Astrocyte of the cerebellum (primary cell): Measurements from ENCODE around the gene ADGRA3.

Experiments
- DNase-seq: peaks from one replicate; pipeline ENCODE4 v3.0.0-alpha.2; 2011; ENCODE audit warnings: low read depth
- H3K4me3 ChIP-seq: 2 replicates; pipeline ENCODE4 v1.5.1; 2011; ENCODE audit warnings: mild to moderate bottlenecking, low read depth, low read length, moderate library complexity
- in situ Hi-C: cut with HindIII; loops from 2 replicates; pipeline ENCODE4 v1.10.0; 2017; ENCODE audit warnings: low sequenced_read_pairs
- TF ChIP-seq, protein P1 (sequence below): IDR thresholded peaks from 2 replicates; pipeline ENCODE4 v1.5.1; 2012; ENCODE audit warnings: low read length, low read depth, moderate library complexity, mild to moderate bottlenecking; ENCODE audit errors: missing control alignments

The ADGRA3 gene

DNA sequence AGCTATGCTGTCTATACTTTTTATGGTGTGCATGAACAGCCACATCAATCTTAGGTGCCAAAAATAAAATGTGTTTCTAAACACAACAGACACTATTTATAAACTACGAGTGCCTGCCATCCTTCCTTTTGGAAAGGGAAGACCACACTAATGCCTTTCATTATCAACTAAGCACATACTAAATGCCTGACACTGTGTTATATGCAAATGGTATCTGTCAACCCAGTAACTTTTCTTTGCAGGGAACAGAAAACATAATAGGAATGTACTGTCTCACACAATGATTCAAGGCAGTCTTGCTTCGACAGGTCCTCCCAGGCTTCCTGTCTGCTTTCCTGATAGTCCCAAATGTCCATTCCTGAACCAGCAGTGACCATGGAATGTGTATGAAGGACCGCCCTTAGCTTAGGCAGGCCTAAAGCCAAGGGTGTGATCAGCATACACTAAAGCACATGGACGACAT lies 43.8 kb downstream of the ADGRA3 start:
- H3K4me3 ChIP-seq, result no peak overlapping the region
- DNase-seq, result no peak
- TF ChIP-seq, protein P1, sequence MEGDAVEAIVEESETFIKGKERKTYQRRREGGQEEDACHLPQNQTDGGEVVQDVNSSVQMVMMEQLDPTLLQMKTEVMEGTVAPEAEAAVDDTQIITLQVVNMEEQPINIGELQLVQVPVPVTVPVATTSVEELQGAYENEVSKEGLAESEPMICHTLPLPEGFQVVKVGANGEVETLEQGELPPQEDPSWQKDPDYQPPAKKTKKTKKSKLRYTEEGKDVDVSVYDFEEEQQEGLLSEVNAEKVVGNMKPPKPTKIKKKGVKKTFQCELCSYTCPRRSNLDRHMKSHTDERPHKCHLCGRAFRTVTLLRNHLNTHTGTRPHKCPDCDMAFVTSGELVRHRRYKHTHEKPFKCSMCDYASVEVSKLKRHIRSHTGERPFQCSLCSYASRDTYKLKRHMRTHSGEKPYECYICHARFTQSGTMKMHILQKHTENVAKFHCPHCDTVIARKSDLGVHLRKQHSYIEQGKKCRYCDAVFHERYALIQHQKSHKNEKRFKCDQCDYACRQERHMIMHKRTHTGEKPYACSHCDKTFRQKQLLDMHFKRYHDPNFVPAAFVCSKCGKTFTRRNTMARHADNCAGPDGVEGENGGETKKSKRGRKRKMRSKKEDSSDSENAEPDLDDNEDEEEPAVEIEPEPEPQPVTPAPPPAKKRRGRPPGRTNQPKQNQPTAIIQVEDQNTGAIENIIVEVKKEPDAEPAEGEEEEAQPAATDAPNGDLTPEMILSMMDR, result no peak
- in situ Hi-C loops, result no loop called here

DNA sequence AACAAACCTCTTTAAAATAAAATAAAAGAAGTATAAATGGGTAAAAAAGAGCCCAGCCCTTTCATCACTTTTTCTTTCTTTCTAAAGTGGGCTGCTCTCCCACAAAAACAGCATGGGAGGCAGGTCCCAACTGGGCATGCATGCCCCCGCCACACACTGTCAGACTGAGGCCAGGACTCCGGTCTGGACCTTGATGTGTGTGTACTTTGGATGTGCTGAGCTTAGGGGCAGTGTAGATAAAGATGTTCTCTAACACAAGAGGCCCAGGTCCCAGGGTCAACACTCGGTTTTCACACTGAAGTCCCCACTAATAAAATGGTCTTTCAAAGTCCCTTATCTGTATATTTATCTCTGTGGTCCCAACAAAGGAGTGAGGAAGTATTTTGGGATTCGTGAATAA lies 44.4 kb downstream of the ADGRA3 start:
- in situ Hi-C loops, result no loop called here
- DNase-seq, result no peak
- TF ChIP-seq, protein P1, result no peak
- no peak overlapping the region for H3K4me3 ChIP-seq

DNA sequence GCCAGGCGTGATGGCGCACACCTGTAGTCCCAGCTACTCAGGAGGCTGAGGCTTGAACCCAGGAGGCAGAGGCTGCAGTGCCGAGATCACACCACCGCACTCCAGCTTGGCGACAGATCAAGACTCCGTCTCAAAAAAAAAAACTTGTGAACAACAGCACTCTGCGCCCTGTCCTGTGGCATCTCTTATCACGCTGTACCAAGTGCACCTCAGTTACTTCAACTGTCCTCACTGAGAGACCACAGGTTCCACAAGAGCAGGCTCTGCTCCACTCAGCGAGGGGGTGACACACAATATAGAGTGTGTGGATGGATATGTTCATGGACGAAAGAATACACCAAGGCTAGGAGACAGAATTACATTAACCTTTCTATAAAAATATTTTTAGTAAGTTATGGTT lies 49.3 kb downstream of the ADGRA3 start:
- no peak overlapping the region for H3K4me3 ChIP-seq
- TF ChIP-seq, protein P1, result no peak
- no peak for DNase-seq
- in situ Hi-C loops, result no loop called here

DNA sequence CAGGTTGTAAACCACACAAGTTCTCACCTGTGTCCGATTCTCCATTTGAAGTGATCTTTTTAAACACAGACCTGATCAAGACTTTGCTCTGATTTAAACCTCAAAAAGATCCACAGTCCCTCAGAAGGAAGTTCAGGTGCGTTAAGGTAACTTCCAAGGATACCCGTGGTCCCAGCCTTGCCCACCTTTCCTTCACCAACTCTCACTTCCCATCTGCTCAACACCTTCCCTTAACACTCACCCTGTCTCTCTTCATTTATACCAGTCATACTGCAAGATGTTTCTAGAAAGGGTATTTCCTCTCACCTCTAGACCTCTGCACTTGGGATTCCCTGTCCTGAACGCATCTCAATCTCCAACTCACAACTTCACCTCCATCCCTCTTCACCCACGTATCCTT lies 49.9 kb downstream of the ADGRA3 start:
- in situ Hi-C loops, result no loop called here
- DNase-seq, result no peak
- H3K4me3 ChIP-seq, result no peak overlapping the region
- TF ChIP-seq, protein P1, result no peak

DNA sequence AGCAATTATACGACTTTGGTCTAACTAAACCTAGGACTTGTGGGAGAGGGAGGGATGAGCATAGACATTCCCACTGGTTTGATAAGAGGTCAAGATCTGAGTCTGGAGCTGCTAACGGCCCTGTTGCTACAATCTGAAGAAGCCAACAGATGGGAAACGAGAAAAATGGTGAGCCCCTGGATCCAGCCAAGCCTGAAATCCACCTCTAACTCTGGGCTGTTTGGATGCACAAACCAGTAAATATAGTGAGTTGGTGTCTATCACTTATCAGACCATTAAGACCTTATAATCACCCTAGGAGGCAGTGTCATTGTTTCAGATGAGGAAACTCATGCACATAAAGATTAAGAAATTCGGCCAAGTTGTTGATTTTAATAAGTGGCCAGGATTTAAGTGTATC lies 50.5 kb downstream of the ADGRA3 start:
- no peak overlapping the region for H3K4me3 ChIP-seq
- DNase-seq, result no peak
- in situ Hi-C loops, result no loop called here
- TF ChIP-seq, protein P1, result no peak

DNA sequence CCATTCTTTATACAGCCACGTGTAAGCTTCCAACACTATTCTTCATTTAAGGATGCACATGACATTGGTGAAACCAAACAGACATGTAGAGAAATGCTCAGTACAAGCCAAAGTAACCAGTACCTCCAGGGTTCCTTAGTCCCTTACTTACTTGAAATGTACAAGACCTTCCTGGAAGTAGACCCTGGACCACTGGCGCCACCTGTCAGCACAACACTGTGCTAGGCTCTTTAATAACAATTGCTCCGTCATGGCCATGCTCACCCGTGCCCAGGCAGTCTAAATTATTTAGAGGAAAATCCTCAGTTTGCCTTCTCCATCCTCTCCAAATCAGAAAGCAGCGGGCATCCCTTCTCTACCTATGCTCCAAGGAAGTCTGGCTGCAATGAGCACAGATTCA lies 52.7 kb downstream of the ADGRA3 start:
- no peak for DNase-seq
- in situ Hi-C loops, result no loop called here
- no peak overlapping the region for H3K4me3 ChIP-seq
- TF ChIP-seq, protein P1, result no peak

DNA sequence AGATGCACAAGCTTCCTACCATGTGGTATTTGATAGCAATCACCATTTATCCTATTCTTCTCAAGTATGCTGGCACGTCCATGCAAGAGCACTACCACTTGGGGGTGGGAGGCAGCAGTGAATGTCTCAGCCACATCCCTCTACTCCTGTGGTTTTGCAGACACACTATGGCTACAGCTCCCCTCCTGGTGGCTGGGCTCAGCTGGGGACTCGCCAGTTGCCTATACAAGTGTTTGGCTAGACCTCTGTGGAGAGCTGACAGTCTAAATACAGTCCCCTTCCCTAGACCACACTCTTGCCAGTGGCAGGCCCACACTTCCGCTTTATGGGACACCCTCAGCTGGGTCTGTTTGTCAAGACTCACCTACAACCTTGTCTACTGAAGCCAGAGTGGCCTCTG lies 53.2 kb downstream of the ADGRA3 start:
- TF ChIP-seq, protein P1, result no peak

More for the DNA sequence above, 53.2 kb downstream of the ADGRA3 start:
- DNase-seq, result no peak
- no peak overlapping the region for H3K4me3 ChIP-seq
- in situ Hi-C loops, result no loop called here
